LNCaP clone FGC (cell line): ENCODE data around the gene NUDT8.

Experiments
- DNase-seq: peaks from one replicate; pipeline ENCODE4 v3.0.0-alpha.2; 2011; ENCODE audit warnings: low read depth
- H3K4me3 ChIP-seq: 2 replicates; pipeline ENCODE4 v1.5.1; 2011; ENCODE audit warnings: mild to moderate bottlenecking, low read depth, low read length, control low read depth
- CTCF ChIP-seq: IDR thresholded peaks from 2 replicates; pipeline ENCODE4 v1.5.1; 2012; ENCODE audit warnings: mild to moderate bottlenecking; ENCODE audit not compliant: control insufficient read depth, insufficient read depth; ENCODE audit errors: extremely low read depth

NUDT8 gene

GRCh38 chr11:67670316-67671210, 40.8 kb upstream of the NUDT8 start:
- TF ChIP-seq CTCF = no peak
- no peak for DNase-seq
- no peak overlapping the region for H3K4me3 ChIP-seq

- no peak for TF ChIP-seq CTCF
- H3K4me3 ChIP-seq = no peak overlapping the region
- no peak for DNase-seq
Observed at GRCh38 chr11:67668192-67668551, 38.4 kb upstream of the NUDT8 start.

GRCh38 chr11:67667490-67668191, 37.9 kb upstream of the NUDT8 start:
- no peak for DNase-seq
- TF ChIP-seq CTCF = no peak
- H3K4me3 ChIP-seq = no peak overlapping the region

GRCh38 chr11:67666676-67667489, 37.1 kb upstream of the NUDT8 start:
- H3K4me3 ChIP-seq = no peak overlapping the region
- DNase-seq = no peak
- no peak for TF ChIP-seq CTCF

GRCh38 chr11:67666303-67666645, 36.5 kb upstream of the NUDT8 start:
- no peak for DNase-seq
- H3K4me3 ChIP-seq = no peak overlapping the region
- no peak for TF ChIP-seq CTCF

- DNase-seq = no peak
- H3K4me3 ChIP-seq = no peak overlapping the region
- peak; percentile 68 for TF ChIP-seq CTCF
Observed at GRCh38 chr11:67665541-67666302, 36.0 kb upstream of the NUDT8 start.
